Measurements from ENCODE around the gene CALR.

The CALR gene

DNA sequence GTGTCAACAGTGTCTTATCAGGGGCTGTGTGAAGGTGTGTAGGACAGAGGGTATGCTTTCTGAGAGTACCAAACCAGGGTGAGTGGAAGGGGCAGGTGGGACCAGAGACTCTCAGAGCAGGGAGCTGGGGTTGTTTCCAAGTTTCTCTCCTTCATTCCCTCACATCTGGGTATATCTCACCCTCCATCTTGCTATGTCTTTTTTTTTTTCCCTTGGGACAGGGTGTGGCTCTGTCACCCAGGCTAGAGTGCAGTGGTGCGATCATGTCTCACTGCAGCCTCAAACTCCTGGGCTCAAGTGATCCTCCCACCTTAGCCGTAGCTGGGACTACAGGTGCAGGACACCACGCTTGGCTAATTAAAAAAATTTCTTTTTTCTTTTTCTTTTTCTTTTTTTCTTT, 41.6 kb downstream of the CALR start:
- Mint-ChIP-seq H3K9me3 (no peaks in the 10 kb centered on the region), H3K4me1 (peaks cover 8% of the 10 kb centered on the region), H3K27ac (no peak overlapping the region), H3K4me3 (no peak overlapping the region), H3K36me3 (no peaks in the 10 kb centered on the region)
- DNase-seq (ENCODE audit: low spot score in 2 of 2) (no peak), ATAC-seq (no peak)

DNA sequence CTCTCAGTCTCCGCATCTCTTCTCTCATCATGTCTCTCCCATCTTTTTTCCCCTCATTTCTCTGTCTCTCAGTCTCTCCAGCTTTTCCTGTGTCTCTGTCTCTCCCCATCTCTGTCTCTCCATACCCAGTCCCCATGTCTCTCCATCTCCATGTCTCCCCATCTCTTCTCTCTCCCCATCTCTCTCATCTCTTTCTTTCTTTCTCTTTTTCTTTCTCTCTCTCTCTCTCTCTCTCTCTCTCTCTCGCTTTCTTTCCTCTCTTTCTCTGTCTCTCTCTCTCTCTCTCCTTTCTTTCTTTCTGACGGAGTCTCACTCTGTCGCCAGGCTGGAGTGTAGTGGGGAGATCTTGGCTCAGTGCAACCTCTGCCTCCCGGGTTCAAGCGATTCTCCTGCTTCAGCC, 44.2 kb downstream of the CALR start:
- Mint-ChIP-seq H3K4me1 (peaks cover 6% of the 10 kb centered on the region), H3K27ac (no peak overlapping the region), H3K9me3 (no peaks in the 10 kb centered on the region), H3K36me3 (no peaks in the 10 kb centered on the region), H3K4me3 (no peak overlapping the region)
- ATAC-seq (no peak), DNase-seq (ENCODE audit: low spot score in 2 of 2) (no peak)

DNA sequence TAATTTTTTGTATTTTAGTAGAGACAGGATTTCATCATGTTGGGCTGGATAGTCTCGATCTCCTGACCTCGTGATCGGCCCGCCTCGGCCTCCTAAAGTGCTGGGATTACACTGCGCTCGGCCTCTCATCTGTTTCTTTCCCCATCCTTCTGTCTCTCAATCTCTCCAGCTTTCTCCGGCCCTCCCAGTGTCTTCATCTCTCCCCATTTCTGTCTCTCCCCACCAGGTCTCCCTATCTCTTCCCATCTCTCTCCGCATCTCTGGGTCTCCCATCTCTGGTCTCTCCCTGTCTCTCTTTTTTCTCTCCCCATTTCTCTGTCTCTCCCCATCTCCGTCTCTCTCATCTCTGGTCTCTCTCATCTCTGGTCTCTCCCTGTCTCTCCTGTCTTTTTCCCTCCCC, 44.7 kb downstream of the CALR start:
- ATAC-seq (no peak), DNase-seq (ENCODE audit: low spot score in 2 of 2) (no peak)
- Mint-ChIP-seq H3K9me3 (no peaks in the 10 kb centered on the region), H3K4me1 (peaks cover 2% of the 10 kb centered on the region), H3K27ac (no peak overlapping the region), H3K4me3 (no peak overlapping the region), H3K36me3 (no peaks in the 10 kb centered on the region)

- H3K4me3 Mint-ChIP-seq: no peak overlapping the region
- DNase-seq (ENCODE audit: low spot score in 2 of 2) (peak; percentile 92), ATAC-seq (peak; percentile 68)
- no peaks in the 10 kb centered on the region for H3K4me1 Mint-ChIP-seq
- no peaks in the 10 kb centered on the region for H3K9me3 Mint-ChIP-seq
- H3K36me3 Mint-ChIP-seq: no peaks in the 10 kb centered on the region
- H3K27ac Mint-ChIP-seq: no peak overlapping the region
Observed at GRCh38 chr19:12983542-12984142, 45.2 kb downstream of the CALR start.

DNA sequence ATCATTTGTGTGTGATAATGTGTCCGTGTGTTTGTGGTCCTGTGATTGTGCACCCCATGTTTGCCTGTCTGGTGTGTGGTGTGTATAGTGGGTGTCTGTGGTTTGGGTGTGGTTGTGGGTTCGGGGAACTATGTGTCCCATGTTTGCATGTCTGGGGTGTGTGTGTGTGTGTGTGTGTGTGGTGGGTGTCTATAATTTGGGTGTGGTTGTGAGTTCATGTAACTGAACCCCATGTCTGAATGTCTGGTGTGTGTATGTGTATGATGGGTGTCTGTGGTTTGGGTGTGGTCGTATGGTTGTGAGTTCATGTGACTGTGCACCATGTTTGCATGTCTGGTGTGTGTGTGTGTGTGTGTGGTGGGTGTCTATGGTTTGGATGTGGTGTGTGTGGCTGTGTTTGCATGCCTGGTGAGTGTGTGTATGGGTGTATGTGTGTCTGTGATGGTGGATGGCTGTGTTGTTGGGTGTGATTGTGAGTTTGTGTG, 45.8 kb downstream of the CALR start:
- ATAC-seq: no peak

GRCh38 chr19:12984683-12985048, 46.3 kb downstream of the CALR start:
- ATAC-seq: no peak
- H3K9me3 Mint-ChIP-seq: no peaks in the 10 kb centered on the region

More for the DNA sequence above, 45.8 kb downstream of the CALR start:
- Mint-ChIP-seq H3K36me3 (no peaks in the 10 kb centered on the region), H3K27ac (no peak overlapping the region), H3K4me1 (no peaks in the 10 kb centered on the region), H3K4me3 (no peak overlapping the region), H3K9me3 (no peaks in the 10 kb centered on the region)
- no peak for DNase-seq (ENCODE audit: low spot score in 2 of 2)

GRCh38 chr19:12985049-12985776, 46.8 kb downstream of the CALR start:
- no peak overlapping the region for H3K27ac Mint-ChIP-seq
- DNase-seq (ENCODE audit: low spot score in 2 of 2) (no peak), ATAC-seq (peak; percentile 83)
- H3K4me3 Mint-ChIP-seq: no peak overlapping the region
- H3K36me3 Mint-ChIP-seq: no peaks in the 10 kb centered on the region
- H3K9me3 Mint-ChIP-seq: no peaks in the 10 kb centered on the region
- no peaks in the 10 kb centered on the region for H3K4me1 Mint-ChIP-seq

More at GRCh38 chr19:12984683-12985048, 46.3 kb downstream of the CALR start:
- Mint-ChIP-seq H3K4me3 (no peak overlapping the region), H3K36me3 (no peaks in the 10 kb centered on the region), H3K27ac (no peak overlapping the region), H3K4me1 (no peaks in the 10 kb centered on the region)
- no peak for DNase-seq (ENCODE audit: low spot score in 2 of 2)

- no peaks in the 10 kb centered on the region for H3K9me3 Mint-ChIP-seq
- no peak overlapping the region for H3K27ac Mint-ChIP-seq
- no peak for ATAC-seq
- no peaks in the 10 kb centered on the region for H3K4me1 Mint-ChIP-seq
- DNase-seq (ENCODE audit: low spot score in 2 of 2): no peak
- no peaks in the 10 kb centered on the region for H3K36me3 Mint-ChIP-seq
- no peak overlapping the region for H3K4me3 Mint-ChIP-seq
Observed at GRCh38 chr19:12986726-12987125, 48.3 kb downstream of the CALR start.

DNA sequence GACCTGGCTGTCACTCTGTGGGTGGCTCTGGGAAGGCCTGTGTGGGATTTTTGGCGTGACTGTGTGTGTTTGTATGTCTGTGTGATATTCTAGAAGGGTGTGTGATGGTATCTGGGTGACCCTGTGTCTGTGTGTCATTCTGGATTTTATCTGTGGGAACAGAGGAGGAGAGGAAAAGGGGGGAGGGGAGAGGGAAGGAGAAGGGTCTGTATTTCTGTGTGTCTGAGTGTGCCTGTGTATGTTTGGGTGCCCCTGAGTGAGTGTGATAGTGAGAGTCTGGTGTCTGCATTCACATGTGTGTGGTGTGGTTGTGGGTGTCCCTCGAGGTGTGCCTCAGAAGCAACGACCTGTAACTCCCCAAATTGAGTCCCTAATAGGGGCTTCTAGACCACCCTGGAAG, 48.8 kb downstream of the CALR start:
- DNase-seq (ENCODE audit: low spot score in 2 of 2): no peak
- no peaks in the 10 kb centered on the region for H3K36me3 Mint-ChIP-seq
- no peaks in the 10 kb centered on the region for H3K9me3 Mint-ChIP-seq
- no peak overlapping the region for H3K27ac Mint-ChIP-seq
- no peaks in the 10 kb centered on the region for H3K4me1 Mint-ChIP-seq
- ATAC-seq: no peak
- H3K4me3 Mint-ChIP-seq: no peak overlapping the region

DNA sequence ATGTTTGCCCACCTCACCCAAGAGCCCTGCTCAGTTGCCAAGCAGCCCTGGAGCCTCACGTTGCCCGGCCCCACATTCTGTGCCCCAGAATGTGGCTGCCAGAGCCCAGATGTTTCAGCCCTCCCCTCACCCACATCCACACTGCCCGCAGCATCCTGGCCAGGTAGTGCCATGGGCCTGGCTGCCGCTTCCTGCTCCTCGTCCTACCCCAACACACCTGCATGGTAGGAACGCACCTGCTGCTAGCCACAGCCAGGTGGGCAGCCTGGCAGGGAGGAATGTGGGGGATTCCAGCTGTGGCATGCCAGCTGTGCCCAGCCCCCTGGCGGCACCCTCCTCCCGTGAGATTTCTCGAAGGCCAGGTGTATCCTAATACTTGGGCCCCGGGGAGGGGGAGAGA, 49.4 kb downstream of the CALR start:
- Mint-ChIP-seq H3K4me3 (no peak overlapping the region), H3K9me3 (no peaks in the 10 kb centered on the region), H3K27ac (no peak overlapping the region), H3K36me3 (no peaks in the 10 kb centered on the region), H3K4me1 (no peaks in the 10 kb centered on the region)
- DNase-seq (ENCODE audit: low spot score in 2 of 2) (no peak), ATAC-seq (no peak)

DNA sequence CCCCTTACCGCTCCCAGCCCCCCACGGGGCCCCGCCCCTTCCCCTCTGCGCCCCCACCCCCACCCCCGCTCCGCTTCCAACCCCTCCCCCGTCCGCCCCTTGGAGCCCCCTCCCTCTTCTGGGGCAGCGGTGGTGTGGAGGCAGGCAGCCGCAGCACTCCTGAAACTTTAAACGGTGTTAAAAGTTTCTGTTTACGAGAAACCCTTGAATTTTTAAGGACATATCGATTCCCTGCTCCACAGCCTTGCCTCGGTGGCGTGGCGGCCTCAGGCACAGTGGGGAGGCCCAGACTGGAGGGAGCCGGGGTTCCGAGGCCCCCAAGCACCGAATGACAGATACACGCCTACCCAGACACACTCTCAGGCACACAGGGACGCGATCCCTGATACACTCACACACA, 52.0 kb downstream of the CALR start:
- no peaks in the 10 kb centered on the region for H3K9me3 Mint-ChIP-seq
- no peaks in the 10 kb centered on the region for H3K36me3 Mint-ChIP-seq
- peaks cover 7% of the 10 kb centered on the region for H3K4me1 Mint-ChIP-seq

GRCh38 chr19:12990853-12991252, 52.4 kb downstream of the CALR start:
- Mint-ChIP-seq H3K27ac (no peak overlapping the region), H3K9me3 (no peaks in the 10 kb centered on the region), H3K4me3 (no peak overlapping the region), H3K4me1 (peaks cover 8% of the 10 kb centered on the region), H3K36me3 (no peaks in the 10 kb centered on the region)
- no peak for ATAC-seq
- DNase-seq (ENCODE audit: low spot score in 2 of 2): no peak

More for the DNA sequence above, 52.0 kb downstream of the CALR start:
- no peak for DNase-seq (ENCODE audit: low spot score in 2 of 2)
- no peak overlapping the region for H3K27ac Mint-ChIP-seq
- H3K4me3 Mint-ChIP-seq: no peak overlapping the region
- ATAC-seq: no peak

DNA sequence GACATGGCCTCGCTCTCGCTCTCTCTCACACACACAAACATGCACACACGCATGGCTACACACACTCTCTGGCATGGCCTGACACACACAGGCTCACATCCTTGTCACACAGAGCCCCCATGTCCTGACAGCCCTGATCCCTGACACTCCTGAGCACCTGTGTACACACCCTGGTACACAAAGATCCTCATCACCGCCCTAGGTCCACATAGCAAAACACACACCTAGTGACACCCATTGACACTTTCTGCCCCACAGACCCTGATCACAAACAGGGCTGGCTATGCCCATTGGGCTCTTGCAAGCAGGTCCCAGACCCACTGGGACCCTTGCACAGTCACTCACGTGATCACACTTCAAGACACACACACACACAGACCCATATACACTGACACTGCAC, 52.9 kb downstream of the CALR start:
- DNase-seq (ENCODE audit: low spot score in 2 of 2): no peak
- H3K4me1 Mint-ChIP-seq: peaks cover 13% of the 10 kb centered on the region
- H3K27ac Mint-ChIP-seq: no peak overlapping the region
- peak; percentile 19 for ATAC-seq
- no peaks in the 10 kb centered on the region for H3K9me3 Mint-ChIP-seq
- H3K36me3 Mint-ChIP-seq: no peaks in the 10 kb centered on the region
- no peak overlapping the region for H3K4me3 Mint-ChIP-seq

- Mint-ChIP-seq H3K4me3 (no peak overlapping the region), H3K36me3 (no peaks in the 10 kb centered on the region), H3K9me3 (no peaks in the 10 kb centered on the region), H3K27ac (no peak overlapping the region), H3K4me1 (peaks cover 13% of the 10 kb centered on the region)
- ATAC-seq (no peak), DNase-seq (ENCODE audit: low spot score in 2 of 2) (no peak)
Observed at GRCh38 chr19:12992729-12993128, 54.3 kb downstream of the CALR start.

GRCh38 chr19:12993562-12993961, 55.2 kb downstream of the CALR start:
- Mint-ChIP-seq H3K4me1 (peaks cover 13% of the 10 kb centered on the region), H3K9me3 (no peaks in the 10 kb centered on the region), H3K36me3 (no peaks in the 10 kb centered on the region), H3K27ac (no peak overlapping the region), H3K4me3 (peak overlapping the region; percentile 76)
- ATAC-seq: no peak
- no peak for DNase-seq (ENCODE audit: low spot score in 2 of 2)
